HG03045 (cell line): ENCODE measurements around the gene CPLX4.

ENCODE experiments used
- ATAC-seq: cut with Tn5 transposase; IDR thresholded peaks from one replicate; pipeline ENCODE4 v1.9.1; 2021; ENCODE audit warnings: mild to moderate bottlenecking, moderate library complexity; ENCODE audit not compliant: unreplicated experiment

The CPLX4 gene

GRCh38 chr18:59308248-59308937, 10.1 kb downstream of the CPLX4 start:
- ATAC-seq, result peak; percentile 78

GRCh38 chr18:59306640-59307039, 11.8 kb downstream of the CPLX4 start:
- ATAC-seq, result no peak

GRCh38 chr18:59305295-59305694, 13.2 kb downstream of the CPLX4 start:
- ATAC-seq, result no peak

- ATAC-seq, result no peak
Measured at GRCh38 chr18:59303656-59304195, 14.7 kb downstream of the CPLX4 start.

- ATAC-seq, result no peak
Measured at GRCh38 chr18:59303006-59303405, 15.4 kb downstream of the CPLX4 start.

- no peak for ATAC-seq
Measured at GRCh38 chr18:59301929-59302328, 16.5 kb downstream of the CPLX4 start.

- ATAC-seq, result no peak
Measured at GRCh38 chr18:59300676-59301285, 17.7 kb downstream of the CPLX4 start.

GRCh38 chr18:59298871-59299270, 19.6 kb downstream of the CPLX4 start:
- ATAC-seq, result no peak

- no peak for ATAC-seq
Measured at GRCh38 chr18:59293317-59293716, 25.1 kb downstream of the CPLX4 start.

GRCh38 chr18:59286341-59286740, 32.1 kb downstream of the CPLX4 start:
- no peak for ATAC-seq

- no peak for ATAC-seq
Measured at GRCh38 chr18:59282341-59282740, 36.1 kb downstream of the CPLX4 start.

- ATAC-seq, result no peak
Measured at GRCh38 chr18:59279722-59280121, 38.7 kb downstream of the CPLX4 start.

- no peak for ATAC-seq
Measured at GRCh38 chr18:59279193-59279592, 39.3 kb downstream of the CPLX4 start.

- no peak for ATAC-seq
Measured at GRCh38 chr18:59278793-59279192, 39.7 kb downstream of the CPLX4 start.

GRCh38 chr18:59276047-59276446, 42.4 kb downstream of the CPLX4 start:
- no peak for ATAC-seq

GRCh38 chr18:59275406-59275949, 43.0 kb downstream of the CPLX4 start:
- ATAC-seq, result no peak

- ATAC-seq, result no peak
Measured at GRCh38 chr18:59274533-59274928, 43.9 kb downstream of the CPLX4 start.

GRCh38 chr18:59273759-59274532, 44.5 kb downstream of the CPLX4 start:
- no peak for ATAC-seq

GRCh38 chr18:59272891-59273758, 45.3 kb downstream of the CPLX4 start, which contains the start of gene RAX:
TSS of gene RAX (minus strand) at chr18:59273454. CDS start at chr18:59273206, 248 bp downstream.
- no peak for ATAC-seq

- no peak for ATAC-seq
Measured at GRCh38 chr18:59272221-59272888, 46.1 kb downstream of the CPLX4 start.
